Placental pericyte (primary cell): ENCODE results near the gene MBD3L3. TPM values are rescaled to one million over a fixed set of nuclear protein-coding genes. Genes with fewer than 3 reads are reported as not detected.

Experiments used
- total RNA-seq: library from RNA; depleted of rRNA; stranded (reverse); fragments of >200 nt; gene quantifications from 2 replicates; pipeline ENCODE4 v1.2.3, GENCODE V29; 2012

Gene MBD3L3
- not detected in 2 replicates for total RNA-seq

GRCh38 chr19:7058576-7058975 lies at the start of gene MBD3L3:
Gene MBD3L3 (minus strand): TSS chr19:7058676. CDS start chr19:7058605, 71 bp downstream.

GRCh38 chr19:7069042-7069903 lies 10.8 kb upstream of the MBD3L3 start, which contains the start of gene ZNF557:
Gene ZNF557 (plus strand): TSS chr19:7069703. CDS start chr19:7075075, 5,372 bp downstream.

GRCh38 chr19:7049021-7049420 lies 9.5 kb downstream of the MBD3L3 start, which contains the start of gene MBD3L2:
Gene MBD3L2 (plus strand): TSS chr19:7049321. CDS start chr19:7049374, 53 bp downstream.

GRCh38 chr19:7040079-7040478 lies 18.4 kb downstream of the MBD3L3 start, which contains the start of gene MBD3L4:
Gene MBD3L4 (minus strand): TSS chr19:7040179. CDS start chr19:7040144, 35 bp downstream.

GRCh38 chr19:7030278-7030677 lies 28.2 kb downstream of the MBD3L3 start, which contains the start of gene MBD3L5:
Gene MBD3L5 (plus strand): TSS chr19:7030578. CDS start chr19:7030612, 34 bp downstream.

GRCh38 chr19:7021331-7021730 lies 37.1 kb downstream of the MBD3L3 start, which contains the start of gene MBD3L2B:
Gene MBD3L2B (minus strand): TSS chr19:7021431. CDS start chr19:7021397, 34 bp downstream.

Other genes starting within 250 kb of the MBD3L3 start
- gene ADGRE1, start 171.1 kb downstream of the MBD3L3 start, total RNA-seq = 0.22 TPM in 1 of 2 replicates, not detected in the other
- gene MBD3L2B, start 37.2 kb downstream of the MBD3L3 start, total RNA-seq = not detected in 2 replicates
- gene MBD3L5, start 28.1 kb downstream of the MBD3L3 start, total RNA-seq = not detected in 2 replicates
- gene MBD3L4, start 18.5 kb downstream of the MBD3L3 start, total RNA-seq = not detected in 2 replicates
- gene MBD3L2, start 9.4 kb downstream of the MBD3L3 start, total RNA-seq = not detected in 2 replicates
- gene ZNF557, start 11.0 kb upstream of the MBD3L3 start, total RNA-seq = 11.6 and 12.7 TPM in 2 replicates
- 5.0 and 26.0 TPM in 2 replicates for gene INSR, start 235.7 kb upstream of the MBD3L3 start, total RNA-seq